ENCODE data around the gene SNED1. TPM values are rescaled to one million over a fixed set of nuclear protein-coding genes. Genes with fewer than 3 reads are reported as not detected.

Gene SNED1
- total and polyA plus RNA-seq, 2 experiments from 2014 or later, result 6.1 to 29.4 TPM

DNA sequence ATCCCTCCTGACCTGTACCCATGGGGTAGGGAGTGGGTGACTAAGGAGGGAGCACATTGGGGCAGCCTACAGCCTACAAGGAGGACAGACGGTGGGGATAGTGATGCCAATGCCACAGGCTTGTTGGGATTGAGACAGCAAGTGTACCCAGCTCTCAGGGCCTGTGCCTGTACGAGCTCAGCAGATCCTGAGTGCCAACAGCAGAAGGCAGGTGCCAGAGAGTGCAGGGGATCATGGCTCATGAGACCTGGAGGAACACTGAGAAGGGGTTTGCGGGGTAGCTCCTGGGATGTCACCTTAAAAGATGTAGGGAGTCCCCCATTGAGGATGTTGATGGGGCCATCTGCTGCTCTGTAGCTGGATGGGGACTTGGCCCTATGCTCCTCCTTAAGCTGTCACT lies 10.3 kb upstream of the SNED1 start:
- TF ChIP-seq EZH2phosphoT487 (IDR thresholded peaks at IDR 0.05; ENCODE audit: insufficient read depth, low read depth) (no peak), EZH2 (IDR thresholded peaks at IDR 0.05; ENCODE audit: insufficient read depth, poor library complexity, severe bottlenecking) (no peak)
- in situ Hi-C loops (cut with MboI), result no loop called here
- Histone ChIP-seq H3F3A (ENCODE audit: insufficient read depth) (peaks cover 5% of the 10 kb centered on the region; the same call in 1 of the 2 replicates), H3K27me3 (replicated peaks; ENCODE audit: insufficient read depth) (no peaks in the 10 kb centered on the region), H3K4me3 (no peak overlapping the region), H3K36me3 (ENCODE audit: low read depth) (no peaks in the 10 kb centered on the region), H3K4me1 (ENCODE audit: insufficient read depth) (peaks cover 16% of the 10 kb centered on the region), H3K9ac (no peak overlapping the region), H4K20me1 (ENCODE audit: insufficient read depth) (no peaks in the 10 kb centered on the region), H3K9me2 (ENCODE audit: insufficient read depth) (no peaks in the 10 kb centered on the region), H3K9me3 (ENCODE audit: low read depth) (no peaks in the 10 kb centered on the region), H3K27ac (no peak overlapping the region), H2AFZ (no peak overlapping the region), H3K4me2 (ENCODE audit: unreplicated experiment) (no peak overlapping the region), H3K79me2 (ENCODE audit: insufficient read depth) (no peaks in the 10 kb centered on the region)
- DNase-seq, result peak; percentile 34
- 70 to 83% methylated on average over 3 of the region's 3 CpGs for WGBS, 2 experiments (ENCODE audit: low coverage in 1 of 2, low lambda C conversion rate in 2 of 2, missing lambda C conversion rate in 2 of 2)

DNA sequence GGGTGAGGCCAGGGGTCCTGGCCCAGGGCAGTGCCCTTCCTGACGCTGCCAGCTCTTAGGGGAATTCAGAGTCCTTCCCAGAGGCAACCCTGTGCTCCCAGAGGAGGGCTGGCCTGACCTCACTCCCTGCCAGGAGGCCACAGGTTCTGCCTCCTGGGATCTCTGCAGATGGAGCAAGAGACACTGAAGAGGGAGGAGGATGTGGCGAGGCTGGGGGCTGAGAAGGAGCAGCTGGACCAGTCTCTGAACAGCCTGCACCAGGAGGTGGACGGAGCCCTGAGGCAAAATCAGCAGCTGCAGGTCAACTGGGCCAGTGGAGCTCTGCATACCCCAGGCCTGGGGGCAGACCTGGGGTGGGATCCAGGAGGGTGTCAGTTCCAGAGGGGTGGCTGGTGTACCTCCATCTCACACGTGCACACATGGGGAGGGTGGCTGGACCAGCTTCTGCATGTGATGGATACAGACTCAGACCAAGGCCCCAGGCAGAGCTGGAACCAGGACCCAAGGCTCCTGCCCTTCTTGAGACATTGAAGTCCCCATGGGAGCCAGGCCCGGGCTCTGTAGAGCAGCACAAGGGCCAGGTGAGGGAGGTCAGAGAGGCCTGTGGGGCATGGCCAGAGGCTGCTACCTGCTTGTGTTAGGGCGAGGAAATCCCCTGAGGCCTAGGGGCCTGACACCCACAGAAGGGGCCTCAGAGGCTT lies 9.7 kb upstream of the SNED1 start:
- TF ChIP-seq EZH2 (IDR thresholded peaks at IDR 0.05; ENCODE audit: insufficient read depth, poor library complexity, severe bottlenecking) (no peak), EZH2phosphoT487 (IDR thresholded peaks at IDR 0.05; ENCODE audit: insufficient read depth, low read depth) (no peak)
- Histone ChIP-seq H3K36me3 (ENCODE audit: low read depth) (no peaks in the 10 kb centered on the region), H3K9me2 (ENCODE audit: insufficient read depth) (no peaks in the 10 kb centered on the region), H3K4me1 (ENCODE audit: insufficient read depth) (peaks cover 16% of the 10 kb centered on the region), H3K4me2 (ENCODE audit: unreplicated experiment) (no peak overlapping the region), H3K27ac (no peak overlapping the region), H3K4me3 (no peak overlapping the region), H3F3A (ENCODE audit: insufficient read depth) (peaks cover 5% of the 10 kb centered on the region; the same call in 1 of the 2 replicates), H3K27me3 (replicated peaks; ENCODE audit: insufficient read depth) (no peaks in the 10 kb centered on the region), H2AFZ (no peak overlapping the region), H3K79me2 (ENCODE audit: insufficient read depth) (no peaks in the 10 kb centered on the region), H3K9me3 (ENCODE audit: low read depth) (no peaks in the 10 kb centered on the region), H4K20me1 (ENCODE audit: insufficient read depth) (no peaks in the 10 kb centered on the region), H3K9ac (no peak overlapping the region)
- WGBS, 2 experiments (ENCODE audit: low coverage in 1 of 2, low lambda C conversion rate in 2 of 2, missing lambda C conversion rate in 2 of 2), result 71 to 73% methylated on average over 6 of the region's 6 CpGs
- in situ Hi-C loops (cut with MboI), result no loop called here
- no peak for DNase-seq

DNA sequence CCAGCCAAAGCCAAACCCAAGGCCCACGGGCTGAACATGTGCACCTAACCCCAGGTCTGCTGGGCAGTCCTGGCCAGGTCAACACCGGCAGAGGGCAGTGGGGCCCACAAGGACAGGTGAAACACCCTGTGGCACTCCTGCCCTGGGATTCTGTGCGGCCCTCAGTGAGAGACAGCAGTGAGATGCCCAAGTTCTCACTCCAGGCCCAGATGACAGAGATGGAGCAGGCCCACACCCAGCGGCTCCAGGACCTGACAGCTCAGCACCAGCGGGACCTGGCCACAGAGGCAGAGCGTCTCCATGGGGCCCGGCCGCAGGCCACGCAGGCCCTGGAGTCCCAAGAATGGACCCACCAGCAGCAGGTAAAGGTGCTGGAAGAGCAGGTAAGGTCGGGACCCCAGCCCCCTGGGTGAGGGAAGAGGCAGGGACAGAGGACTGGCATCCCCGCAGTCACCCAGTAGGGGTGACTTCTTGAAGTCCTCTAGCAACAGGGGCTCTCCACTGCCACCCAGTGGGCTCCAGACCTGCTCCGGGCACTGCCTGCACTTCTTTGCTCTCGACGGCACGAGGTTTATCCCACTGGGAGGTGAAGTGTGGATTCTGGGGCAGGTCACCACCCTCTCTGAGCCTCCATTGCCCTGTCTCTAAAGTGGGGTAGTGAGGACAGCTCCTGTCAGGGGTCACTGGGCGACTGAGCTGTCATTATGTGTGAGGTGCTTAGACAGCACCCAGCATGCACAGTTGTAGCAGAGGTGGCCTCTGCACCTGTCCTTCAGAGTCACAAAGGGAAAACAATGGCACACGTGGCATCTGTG lies 8.8 kb upstream of the SNED1 start:
- peaks cover 16% of the 10 kb centered on the region for H3K4me1 ChIP-seq (ENCODE audit: insufficient read depth)
- peak; percentile 49 for DNase-seq
- H3F3A ChIP-seq (ENCODE audit: insufficient read depth), result peaks cover 5% of the 10 kb centered on the region; the same call in 1 of the 2 replicates

DNA sequence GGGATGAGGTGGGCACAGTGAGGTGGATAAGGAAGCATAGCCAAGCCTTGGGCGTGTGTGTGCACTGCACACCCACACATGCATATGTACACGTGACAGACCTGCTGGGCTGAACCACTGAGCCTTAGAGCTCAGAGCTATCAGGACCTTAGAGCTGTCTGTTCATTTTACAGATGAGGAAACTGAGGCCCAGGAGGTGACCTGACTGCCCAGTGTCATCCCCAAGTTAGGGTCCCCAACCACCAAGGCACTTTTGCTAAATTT lies 8.2 kb upstream of the SNED1 start:
- DNase-seq, result no peak
- no peaks in the 10 kb centered on the region for H3K36me3 ChIP-seq (ENCODE audit: low read depth)
- no peaks in the 10 kb centered on the region for H4K20me1 ChIP-seq (ENCODE audit: insufficient read depth)
- H3K27ac ChIP-seq, result no peak overlapping the region
- peaks cover 5% of the 10 kb centered on the region; the same call in 1 of the 2 replicates for H3F3A ChIP-seq (ENCODE audit: insufficient read depth)
- H3K4me2 ChIP-seq (ENCODE audit: unreplicated experiment), result no peak overlapping the region
- H3K4me1 ChIP-seq (ENCODE audit: insufficient read depth), result peaks cover 16% of the 10 kb centered on the region
- 93 to 94% methylated on average over 2 of the region's 2 CpGs for WGBS, 2 experiments (ENCODE audit: low coverage in 1 of 2, low lambda C conversion rate in 2 of 2, missing lambda C conversion rate in 2 of 2)
- no peaks in the 10 kb centered on the region for H3K9me3 ChIP-seq (ENCODE audit: low read depth)
- TF ChIP-seq EZH2phosphoT487 (IDR thresholded peaks at IDR 0.05; ENCODE audit: insufficient read depth, low read depth) (no peak), EZH2 (IDR thresholded peaks at IDR 0.05; ENCODE audit: insufficient read depth, poor library complexity, severe bottlenecking) (no peak)
- in situ Hi-C loops (cut with MboI), result no loop called here
- no peaks in the 10 kb centered on the region for H3K9me2 ChIP-seq (ENCODE audit: insufficient read depth)
- no peak overlapping the region for H3K9ac ChIP-seq
- H3K79me2 ChIP-seq (ENCODE audit: insufficient read depth), result no peaks in the 10 kb centered on the region
- H3K27me3 ChIP-seq (replicated peaks; ENCODE audit: insufficient read depth), result no peaks in the 10 kb centered on the region
- no peak overlapping the region for H2AFZ ChIP-seq
- no peak overlapping the region for H3K4me3 ChIP-seq

More for the DNA sequence above, 8.8 kb upstream of the SNED1 start:
- 64 to 69% methylated on average over 16 to 17 of the region's 17 CpGs for WGBS, 2 experiments (ENCODE audit: low coverage in 1 of 2, low lambda C conversion rate in 2 of 2, missing lambda C conversion rate in 2 of 2)
- Histone ChIP-seq H3K9me3 (ENCODE audit: low read depth) (no peaks in the 10 kb centered on the region), H3K36me3 (ENCODE audit: low read depth) (no peaks in the 10 kb centered on the region), H2AFZ (no peak overlapping the region), H3K27me3 (replicated peaks; ENCODE audit: insufficient read depth) (no peaks in the 10 kb centered on the region), H3K4me3 (no peak overlapping the region), H3K9me2 (ENCODE audit: insufficient read depth) (no peaks in the 10 kb centered on the region), H4K20me1 (ENCODE audit: insufficient read depth) (no peaks in the 10 kb centered on the region), H3K27ac (no peak overlapping the region), H3K79me2 (ENCODE audit: insufficient read depth) (no peaks in the 10 kb centered on the region), H3K9ac (no peak overlapping the region), H3K4me2 (ENCODE audit: unreplicated experiment) (no peak overlapping the region)
- TF ChIP-seq EZH2 (IDR thresholded peaks at IDR 0.05; ENCODE audit: insufficient read depth, poor library complexity, severe bottlenecking) (no peak), EZH2phosphoT487 (IDR thresholded peaks at IDR 0.05; ENCODE audit: insufficient read depth, low read depth) (no peak)
- in situ Hi-C loops (cut with MboI), result no loop called here

Measured in GM23248 (cell line).